ENCODE results near the gene CSNK1G2.

DNA sequence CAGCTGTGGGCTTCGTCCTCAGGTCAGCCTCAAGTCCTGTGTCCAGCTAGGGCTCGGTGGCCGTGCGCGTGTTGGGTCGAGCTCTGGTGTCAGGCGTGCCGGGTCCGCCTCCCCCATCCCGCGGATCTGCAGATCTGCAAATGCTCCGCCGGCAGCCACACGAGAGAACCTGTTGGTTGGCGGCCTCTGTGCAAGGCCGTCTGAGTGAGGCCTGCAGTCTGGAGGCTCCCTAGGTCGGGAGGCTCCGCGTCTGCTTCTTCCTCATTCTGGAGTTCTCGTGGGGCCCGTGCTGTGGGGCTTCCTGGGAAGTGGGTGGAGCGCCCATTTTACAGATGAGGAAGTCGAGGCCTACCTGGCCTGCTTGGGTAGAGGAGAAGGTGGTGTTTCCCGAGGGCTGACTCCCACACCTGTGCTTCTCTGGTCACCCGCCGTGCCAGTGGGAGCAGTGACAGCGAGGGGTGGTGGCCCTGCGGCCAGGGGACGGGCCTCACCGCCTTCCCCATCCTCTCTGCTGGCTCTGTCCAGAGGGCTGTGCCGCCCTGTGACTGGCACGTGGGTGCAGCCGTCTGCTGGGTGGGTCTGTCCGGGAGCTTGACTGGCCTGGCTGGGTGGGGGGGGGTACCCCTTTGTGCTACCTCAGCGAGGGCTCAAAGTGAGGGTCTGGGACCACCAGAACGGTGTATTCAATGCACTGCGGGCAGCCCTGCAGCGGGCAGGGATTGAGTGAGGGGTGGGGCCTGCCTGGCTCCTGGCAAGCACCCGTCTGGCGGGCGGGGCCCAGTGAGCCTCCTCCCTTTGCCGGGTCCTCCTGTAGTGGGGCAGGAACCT, 3.3 kb downstream of the CSNK1G2 start:
- TF ChIP-seq POLR2A (IDR thresholded peaks at IDR 0.05; ENCODE audit: extremely low read depth, insufficient read length) (no peak), MYC (IDR thresholded peaks at IDR 0.05; ENCODE audit: low read depth, low read length) (no peak)
- TF ChIP-seq, protein P1, sequence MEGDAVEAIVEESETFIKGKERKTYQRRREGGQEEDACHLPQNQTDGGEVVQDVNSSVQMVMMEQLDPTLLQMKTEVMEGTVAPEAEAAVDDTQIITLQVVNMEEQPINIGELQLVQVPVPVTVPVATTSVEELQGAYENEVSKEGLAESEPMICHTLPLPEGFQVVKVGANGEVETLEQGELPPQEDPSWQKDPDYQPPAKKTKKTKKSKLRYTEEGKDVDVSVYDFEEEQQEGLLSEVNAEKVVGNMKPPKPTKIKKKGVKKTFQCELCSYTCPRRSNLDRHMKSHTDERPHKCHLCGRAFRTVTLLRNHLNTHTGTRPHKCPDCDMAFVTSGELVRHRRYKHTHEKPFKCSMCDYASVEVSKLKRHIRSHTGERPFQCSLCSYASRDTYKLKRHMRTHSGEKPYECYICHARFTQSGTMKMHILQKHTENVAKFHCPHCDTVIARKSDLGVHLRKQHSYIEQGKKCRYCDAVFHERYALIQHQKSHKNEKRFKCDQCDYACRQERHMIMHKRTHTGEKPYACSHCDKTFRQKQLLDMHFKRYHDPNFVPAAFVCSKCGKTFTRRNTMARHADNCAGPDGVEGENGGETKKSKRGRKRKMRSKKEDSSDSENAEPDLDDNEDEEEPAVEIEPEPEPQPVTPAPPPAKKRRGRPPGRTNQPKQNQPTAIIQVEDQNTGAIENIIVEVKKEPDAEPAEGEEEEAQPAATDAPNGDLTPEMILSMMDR (IDR thresholded peaks at IDR 0.05; ENCODE audit: low read depth, low read length) = no peak
- TF ChIP-seq, protein P2, sequence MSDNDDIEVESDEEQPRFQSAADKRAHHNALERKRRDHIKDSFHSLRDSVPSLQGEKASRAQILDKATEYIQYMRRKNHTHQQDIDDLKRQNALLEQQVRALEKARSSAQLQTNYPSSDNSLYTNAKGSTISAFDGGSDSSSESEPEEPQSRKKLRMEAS (IDR thresholded peaks at IDR 0.05; ENCODE audit: low read depth, low read length) = no peak
